Memory B cell (primary cell): ENCODE results near the gene NRXN3.

Experiments
- ATAC-seq: fragments of 150-1000 bp; cut with Tn5 transposase; 2 replicates; pipeline ENCODE4 v1.10.0; 2021; ENCODE audit warnings: low read depth, mild to moderate bottlenecking, moderate library complexity
- DNase-seq, 2 donors: peaks; one replicate each; pipeline ENCODE4 v3.0.0; 2022; ENCODE audit warnings: low spot score in 2 of 2
- H3K27ac Mint-ChIP-seq: one replicate; pipeline ENCODE4 v1.8.0; 2022; ENCODE audit warnings: mild to moderate bottlenecking, moderate library complexity, mixed read lengths
- H3K27me3 Mint-ChIP-seq: one replicate; pipeline ENCODE4 v1.8.0; 2022; ENCODE audit warnings: mixed read lengths
- H3K36me3 Mint-ChIP-seq: one replicate; pipeline ENCODE4 v1.8.0; 2022; ENCODE audit warnings: mild to moderate bottlenecking, mixed read lengths
- H3K4me1 Mint-ChIP-seq: one replicate; pipeline ENCODE4 v1.8.0; 2022; ENCODE audit warnings: mixed read lengths
- H3K4me3 Mint-ChIP-seq: one replicate; pipeline ENCODE4 v1.8.0; 2022; ENCODE audit warnings: mild to moderate bottlenecking, moderate library complexity, mixed read lengths
- H3K9me3 Mint-ChIP-seq: one replicate; pipeline ENCODE4 v1.8.0; 2022; ENCODE audit warnings: mixed read lengths

The NRXN3 gene

DNA sequence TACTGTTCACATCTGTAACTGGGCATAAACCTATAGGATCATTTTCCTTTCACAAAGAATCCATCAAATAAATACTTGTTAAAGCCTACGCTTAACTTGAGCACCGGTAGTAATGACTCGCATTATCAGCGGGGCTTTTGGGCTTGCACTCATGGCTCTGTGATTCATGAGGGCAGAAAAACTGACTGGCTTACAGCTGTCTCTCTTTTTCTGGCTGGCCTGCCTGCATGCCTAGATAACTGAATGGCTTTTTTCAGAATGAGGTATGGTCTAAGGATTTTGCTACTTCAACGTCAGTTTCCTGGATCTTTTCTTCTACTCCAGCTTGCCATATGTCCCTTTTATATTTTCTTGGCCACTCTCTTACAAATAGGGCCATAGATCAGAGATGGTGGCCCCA is 531.1 kb downstream of the NRXN3 start:
- DNase-seq (no peak), ATAC-seq (no peak)
- Mint-ChIP-seq H3K36me3 (no peaks in the 10 kb centered on the region), H3K9me3 (no peaks in the 10 kb centered on the region), H3K4me1 (no peaks in the 10 kb centered on the region), H3K27me3 (peaks cover 1% of the 10 kb centered on the region), H3K4me3 (no peak overlapping the region), H3K27ac (no peak overlapping the region)

DNA sequence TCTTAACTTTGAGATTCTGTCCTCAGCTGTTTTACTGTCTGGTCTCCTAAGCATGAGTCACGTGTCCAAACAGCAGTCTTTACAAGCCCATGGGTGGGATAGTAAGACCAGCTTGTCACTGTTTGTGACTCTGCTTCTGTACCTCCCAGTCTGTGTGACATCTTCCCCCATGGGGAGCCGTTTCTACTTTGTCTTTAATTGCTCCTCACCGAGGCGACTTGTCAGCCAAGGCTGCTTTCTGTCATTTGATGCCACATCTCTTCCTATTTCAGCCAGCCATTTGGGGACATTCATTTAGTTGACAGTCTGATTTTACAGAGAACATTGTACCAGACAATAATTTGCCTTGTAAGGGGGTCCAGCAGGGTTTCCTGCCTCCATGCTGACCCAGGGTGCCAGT is 534.8 kb downstream of the NRXN3 start:
- Mint-ChIP-seq H3K27me3 (peaks cover 3% of the 10 kb centered on the region), H3K36me3 (no peaks in the 10 kb centered on the region), H3K27ac (no peak overlapping the region), H3K4me3 (no peak overlapping the region), H3K9me3 (peaks cover 3% of the 10 kb centered on the region), H3K4me1 (no peaks in the 10 kb centered on the region)
- no peak for DNase-seq
- no peak for ATAC-seq

DNA sequence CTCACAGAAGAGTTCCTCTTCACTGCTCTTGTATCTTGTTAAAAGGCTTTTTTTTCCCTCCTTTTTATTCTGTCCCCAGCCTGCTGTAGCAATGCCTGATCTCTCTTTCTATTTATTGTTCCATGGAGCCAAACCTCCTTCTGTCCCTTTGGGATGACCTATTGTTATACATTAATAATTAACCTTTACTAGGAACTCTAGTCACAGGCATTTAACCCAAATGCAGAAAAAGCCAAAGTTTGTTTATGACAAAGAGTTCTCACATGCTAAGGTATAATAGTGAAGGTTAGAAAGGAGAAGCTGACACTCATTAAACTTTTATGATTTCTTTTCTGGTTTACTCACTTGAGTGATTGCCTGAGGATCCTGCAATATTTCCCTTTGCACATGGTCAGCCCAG is 535.8 kb downstream of the NRXN3 start:
- Mint-ChIP-seq H3K27ac (no peak overlapping the region), H3K4me3 (no peak overlapping the region), H3K9me3 (peaks cover 3% of the 10 kb centered on the region), H3K4me1 (no peaks in the 10 kb centered on the region), H3K36me3 (no peaks in the 10 kb centered on the region), H3K27me3 (peaks cover 3% of the 10 kb centered on the region)
- ATAC-seq (no peak), DNase-seq (no peak)

DNA sequence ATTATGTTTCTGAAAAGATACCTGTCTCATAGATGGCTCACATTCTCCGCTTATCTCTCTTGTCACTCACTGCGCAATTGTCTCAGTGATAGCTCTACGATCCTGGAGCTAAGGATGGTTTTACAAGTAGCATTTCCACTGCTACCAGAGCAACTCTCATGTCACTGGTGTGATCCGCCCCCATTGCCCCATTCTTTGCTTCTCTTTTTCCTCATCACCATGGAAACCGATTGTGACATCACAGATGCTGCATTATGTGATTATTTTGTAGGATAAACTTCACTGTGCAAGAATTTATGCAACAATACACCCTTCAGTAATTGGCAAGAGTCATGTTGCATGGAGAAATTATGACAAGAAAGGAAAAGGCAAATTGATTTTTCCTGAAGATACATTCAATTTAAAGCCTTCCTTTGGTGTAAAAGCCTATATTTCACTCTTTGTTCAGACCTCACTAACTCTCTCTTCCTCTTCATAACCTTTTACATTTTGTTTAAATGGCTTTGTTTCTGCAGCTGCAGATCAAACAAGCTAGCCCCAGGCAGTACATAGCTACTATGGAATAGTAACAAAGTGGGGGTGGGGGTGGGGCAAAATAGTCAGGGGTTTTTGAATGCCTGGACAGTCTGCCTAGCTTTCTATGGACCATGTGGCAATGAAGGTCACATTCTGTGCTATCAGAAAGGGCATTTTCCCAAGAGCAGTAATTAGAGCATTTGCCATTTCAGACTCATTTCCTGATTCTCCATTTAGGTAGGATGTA is 539.8 kb downstream of the NRXN3 start:
- H3K27ac Mint-ChIP-seq, result no peak overlapping the region
- peaks cover 4% of the 10 kb centered on the region for H3K27me3 Mint-ChIP-seq
- no peaks in the 10 kb centered on the region for H3K4me1 Mint-ChIP-seq
- ATAC-seq (no peak), DNase-seq (no peak)
- H3K36me3 Mint-ChIP-seq, result no peaks in the 10 kb centered on the region
- no peak overlapping the region for H3K4me3 Mint-ChIP-seq
- H3K9me3 Mint-ChIP-seq, result peaks cover 3% of the 10 kb centered on the region

DNA sequence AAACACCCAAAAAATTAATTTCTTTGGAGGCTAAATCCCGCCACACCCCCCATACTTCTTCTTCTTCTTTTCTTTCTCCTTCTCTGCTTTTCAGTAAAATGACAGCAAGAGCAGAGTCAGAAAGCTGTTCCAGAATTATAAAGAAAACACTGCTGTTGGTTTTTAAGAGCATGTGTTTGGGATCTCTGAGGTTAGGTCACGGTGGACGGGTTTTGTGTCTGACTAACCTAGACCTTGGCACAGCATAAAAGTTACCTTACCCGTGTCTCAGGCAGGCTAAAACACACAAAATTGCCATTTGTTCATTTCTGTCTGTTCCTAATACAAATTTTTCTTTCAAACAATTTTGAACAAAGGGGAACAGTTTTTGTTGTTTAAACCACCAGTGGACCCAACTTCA is 540.8 kb downstream of the NRXN3 start:
- Mint-ChIP-seq H3K27ac (no peak overlapping the region), H3K4me3 (no peak overlapping the region), H3K27me3 (peaks cover 4% of the 10 kb centered on the region), H3K36me3 (no peaks in the 10 kb centered on the region), H3K9me3 (peaks cover 3% of the 10 kb centered on the region), H3K4me1 (no peaks in the 10 kb centered on the region)
- no peak for DNase-seq
- ATAC-seq, result no peak

DNA sequence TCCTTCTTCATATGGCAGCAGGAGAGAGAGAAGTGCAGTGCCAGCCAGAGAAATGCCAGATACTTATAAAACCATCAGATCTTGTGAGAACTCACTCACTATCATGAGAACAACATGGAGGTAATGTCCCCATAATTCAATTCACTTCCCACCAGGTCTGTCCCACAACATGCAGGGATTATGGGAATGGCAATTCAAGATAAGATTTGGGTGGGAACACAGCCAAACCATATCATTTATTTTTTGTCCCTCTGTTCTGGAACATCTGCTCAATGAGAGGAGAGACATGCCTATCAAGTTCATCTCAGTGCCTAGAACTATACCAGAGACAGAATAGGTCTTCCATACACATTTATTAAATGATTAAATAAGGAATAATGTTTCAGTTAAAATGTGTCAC is 543.5 kb downstream of the NRXN3 start:
- no peaks in the 10 kb centered on the region for H3K4me1 Mint-ChIP-seq
- peaks cover 3% of the 10 kb centered on the region for H3K9me3 Mint-ChIP-seq
- no peaks in the 10 kb centered on the region for H3K36me3 Mint-ChIP-seq
- no peak overlapping the region for H3K27ac Mint-ChIP-seq
- no peak overlapping the region for H3K4me3 Mint-ChIP-seq
- H3K27me3 Mint-ChIP-seq, result peaks cover 4% of the 10 kb centered on the region
- DNase-seq (no peak), ATAC-seq (no peak)

DNA sequence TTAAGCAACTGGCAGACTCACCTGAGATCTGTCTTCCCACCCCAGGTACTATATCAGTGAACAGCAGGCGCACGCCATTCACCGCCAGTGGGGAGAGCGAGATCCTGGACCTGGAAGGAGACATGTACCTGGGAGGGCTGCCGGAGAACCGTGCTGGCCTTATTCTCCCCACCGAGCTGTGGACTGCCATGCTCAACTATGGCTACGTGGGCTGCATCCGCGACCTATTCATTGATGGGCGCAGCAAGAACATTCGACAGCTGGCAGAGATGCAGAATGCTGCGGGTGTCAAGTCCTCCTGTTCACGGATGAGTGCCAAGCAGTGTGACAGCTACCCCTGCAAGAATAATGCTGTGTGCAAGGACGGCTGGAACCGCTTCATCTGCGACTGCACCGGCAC is 544.5 kb downstream of the NRXN3 start:
- Mint-ChIP-seq H3K36me3 (no peaks in the 10 kb centered on the region), H3K27me3 (peaks cover 3% of the 10 kb centered on the region), H3K9me3 (peaks cover 2% of the 10 kb centered on the region), H3K27ac (no peak overlapping the region), H3K4me1 (no peaks in the 10 kb centered on the region), H3K4me3 (no peak overlapping the region)
- DNase-seq (no peak), ATAC-seq (no peak)

DNA sequence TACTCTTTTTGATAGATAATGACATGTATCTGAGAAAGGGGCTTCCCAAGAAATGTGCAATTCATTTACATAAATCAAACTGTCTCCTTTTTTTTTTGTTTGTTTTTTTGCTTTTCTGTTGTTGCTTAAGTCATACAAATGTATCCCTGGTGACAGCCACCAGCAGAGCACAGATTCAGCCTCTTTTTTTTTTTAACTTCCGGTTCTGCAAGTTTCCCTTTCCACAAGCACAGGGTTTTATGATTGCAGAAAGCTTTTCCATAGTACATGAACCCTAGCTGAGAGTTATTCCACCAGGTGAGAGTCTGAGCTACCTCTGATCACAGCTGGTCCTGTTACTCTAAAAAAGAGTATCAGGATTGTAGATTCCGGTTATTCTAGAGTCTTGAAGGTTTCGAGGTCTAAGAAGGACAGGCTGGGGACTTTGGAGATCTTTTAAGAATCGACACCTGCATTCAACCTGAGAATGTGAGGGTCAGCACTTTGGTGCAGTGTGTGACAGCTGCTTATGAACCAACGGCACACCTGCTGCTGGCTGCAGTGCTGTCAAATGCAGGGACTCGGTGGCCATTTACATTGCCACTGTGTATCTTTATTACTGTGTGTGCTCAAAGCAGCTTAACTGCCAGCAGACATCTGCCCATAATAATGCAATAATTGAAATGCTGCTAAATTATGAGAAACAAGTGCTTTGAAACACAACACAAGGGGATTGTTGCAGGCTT is 551.7 kb downstream of the NRXN3 start:
- H3K27me3 Mint-ChIP-seq, result no peaks in the 10 kb centered on the region
- H3K27ac Mint-ChIP-seq, result no peak overlapping the region
- H3K4me3 Mint-ChIP-seq, result no peak overlapping the region

DNA sequence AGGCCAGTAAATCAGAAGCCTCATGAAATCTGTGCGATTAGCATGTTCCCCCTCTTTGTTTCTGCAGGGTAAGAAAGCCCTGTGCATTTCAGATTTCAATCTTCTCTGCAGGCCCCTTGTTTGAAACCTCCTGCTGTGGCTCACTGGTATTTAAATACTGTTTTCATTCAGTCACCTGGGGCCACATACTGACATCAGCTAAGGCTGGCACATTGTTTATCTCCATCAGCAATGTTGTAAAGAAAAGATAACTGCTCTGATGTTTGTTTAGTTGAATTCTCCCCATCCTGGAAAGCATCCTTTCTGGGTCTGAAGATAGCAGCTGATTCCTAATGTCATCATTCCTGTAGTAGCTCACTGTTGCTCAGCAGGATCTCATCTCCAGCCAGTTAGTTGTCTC is 554.9 kb downstream of the NRXN3 start:
- Mint-ChIP-seq H3K9me3 (no peaks in the 10 kb centered on the region), H3K27me3 (no peaks in the 10 kb centered on the region), H3K4me3 (no peak overlapping the region), H3K27ac (no peak overlapping the region), H3K4me1 (no peaks in the 10 kb centered on the region), H3K36me3 (no peaks in the 10 kb centered on the region)
- ATAC-seq (no peak), DNase-seq (no peak)

More for the DNA sequence above, 551.7 kb downstream of the NRXN3 start:
- no peaks in the 10 kb centered on the region for H3K36me3 Mint-ChIP-seq
- no peaks in the 10 kb centered on the region for H3K9me3 Mint-ChIP-seq
- H3K4me1 Mint-ChIP-seq, result no peaks in the 10 kb centered on the region
- DNase-seq, result no peak
- no peak for ATAC-seq

DNA sequence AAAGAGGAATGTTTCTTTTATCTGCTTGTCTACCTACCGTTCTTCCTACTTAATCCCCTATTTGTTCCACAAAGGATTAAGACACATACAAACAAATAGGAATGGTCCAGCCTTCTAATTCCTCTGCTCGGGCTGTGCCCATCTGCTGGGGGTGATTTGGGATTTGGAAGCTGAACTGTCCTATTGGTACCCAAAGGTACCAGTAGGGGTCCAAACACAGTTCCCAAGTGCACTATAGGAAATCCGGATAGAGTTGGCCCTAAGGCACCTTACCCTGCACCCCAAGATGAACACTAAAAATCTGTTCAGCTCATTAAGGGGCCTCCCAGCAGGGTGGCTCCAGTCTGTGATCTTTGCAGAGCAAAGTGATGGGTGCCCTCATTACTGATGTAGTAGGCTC is 566.9 kb downstream of the NRXN3 start:
- no peaks in the 10 kb centered on the region for H3K4me1 Mint-ChIP-seq
- no peaks in the 10 kb centered on the region for H3K9me3 Mint-ChIP-seq
- no peak for DNase-seq
- no peak overlapping the region for H3K4me3 Mint-ChIP-seq
- no peak for ATAC-seq
- no peaks in the 10 kb centered on the region for H3K36me3 Mint-ChIP-seq
- no peaks in the 10 kb centered on the region for H3K27me3 Mint-ChIP-seq
- no peak overlapping the region for H3K27ac Mint-ChIP-seq

DNA sequence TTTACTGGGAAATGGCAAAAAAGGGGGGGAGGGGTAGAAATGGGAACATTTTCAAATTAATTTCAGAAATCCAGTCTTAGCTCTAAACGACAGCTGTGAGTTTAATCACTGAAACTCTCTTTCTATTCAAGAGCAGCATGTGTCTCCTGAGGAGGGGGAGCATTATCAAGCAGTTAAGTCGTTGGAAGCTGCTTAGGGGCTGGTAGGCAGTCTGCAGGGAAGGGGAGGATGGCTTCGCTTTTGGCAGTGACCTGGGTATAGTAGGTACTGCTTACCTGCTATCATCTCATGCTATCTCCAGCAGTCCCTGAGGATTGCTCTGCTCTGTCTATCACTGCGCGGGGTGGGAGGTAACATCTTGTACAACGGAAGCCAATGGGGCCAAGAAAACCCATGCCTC is 567.4 kb downstream of the NRXN3 start:
- no peak for ATAC-seq
- no peak for DNase-seq
- no peak overlapping the region for H3K27ac Mint-ChIP-seq
- H3K27me3 Mint-ChIP-seq, result no peaks in the 10 kb centered on the region
- no peaks in the 10 kb centered on the region for H3K36me3 Mint-ChIP-seq
- no peaks in the 10 kb centered on the region for H3K9me3 Mint-ChIP-seq
- H3K4me3 Mint-ChIP-seq, result no peak overlapping the region
- no peaks in the 10 kb centered on the region for H3K4me1 Mint-ChIP-seq

DNA sequence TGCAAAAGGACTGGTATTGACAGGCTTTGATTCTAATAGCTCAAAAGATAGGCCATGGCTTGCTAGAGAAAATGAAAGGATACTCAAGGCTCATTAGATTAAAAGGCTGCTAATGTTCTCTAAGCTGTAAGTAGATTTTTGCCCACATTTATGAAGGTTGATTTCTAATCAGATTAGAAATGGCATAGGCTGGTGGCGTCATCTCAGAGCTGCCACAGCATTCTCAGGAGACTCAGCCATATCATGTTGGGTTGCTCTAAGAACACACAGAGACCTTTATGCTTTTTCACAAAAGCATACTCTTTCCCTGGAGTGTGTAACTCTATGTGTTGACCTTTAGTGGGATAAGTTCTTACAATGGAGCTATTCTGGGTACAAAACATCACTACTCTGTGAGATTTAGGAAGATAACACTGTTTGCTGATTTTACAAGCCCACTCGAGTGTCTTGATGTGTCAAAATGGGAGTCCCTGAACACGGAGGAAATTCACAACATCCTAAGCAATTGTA is 576.0 kb downstream of the NRXN3 start:
- Mint-ChIP-seq H3K36me3 (no peaks in the 10 kb centered on the region), H3K4me1 (peaks cover 3% of the 10 kb centered on the region), H3K9me3 (peaks cover 1% of the 10 kb centered on the region), H3K4me3 (no peak overlapping the region), H3K27me3 (no peaks in the 10 kb centered on the region), H3K27ac (no peak overlapping the region)
- DNase-seq, result no peak
- no peak for ATAC-seq

DNA sequence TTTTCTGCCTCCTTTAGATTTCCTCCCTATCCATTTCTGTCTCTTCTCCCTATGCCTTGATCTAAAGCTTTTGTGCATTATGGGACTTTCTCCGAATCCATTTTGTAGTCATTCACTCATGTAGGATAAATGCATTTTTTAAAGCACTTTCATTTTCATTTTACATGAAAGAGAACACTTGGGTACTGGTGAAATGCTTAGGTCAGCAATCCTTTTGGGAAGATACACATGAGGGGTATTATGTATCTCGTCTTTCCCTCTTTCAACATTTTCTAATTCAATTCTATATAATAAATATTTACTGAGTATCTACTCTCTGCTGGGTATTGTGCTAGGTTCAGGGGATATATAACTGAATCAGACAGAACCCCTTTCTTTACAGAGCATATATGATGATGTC is 577.6 kb downstream of the NRXN3 start:
- Mint-ChIP-seq H3K27me3 (peaks cover 4% of the 10 kb centered on the region), H3K36me3 (no peaks in the 10 kb centered on the region), H3K27ac (no peak overlapping the region), H3K4me3 (no peak overlapping the region), H3K9me3 (peaks cover 1% of the 10 kb centered on the region), H3K4me1 (peaks cover 6% of the 10 kb centered on the region)
- no peak for DNase-seq
- no peak for ATAC-seq

DNA sequence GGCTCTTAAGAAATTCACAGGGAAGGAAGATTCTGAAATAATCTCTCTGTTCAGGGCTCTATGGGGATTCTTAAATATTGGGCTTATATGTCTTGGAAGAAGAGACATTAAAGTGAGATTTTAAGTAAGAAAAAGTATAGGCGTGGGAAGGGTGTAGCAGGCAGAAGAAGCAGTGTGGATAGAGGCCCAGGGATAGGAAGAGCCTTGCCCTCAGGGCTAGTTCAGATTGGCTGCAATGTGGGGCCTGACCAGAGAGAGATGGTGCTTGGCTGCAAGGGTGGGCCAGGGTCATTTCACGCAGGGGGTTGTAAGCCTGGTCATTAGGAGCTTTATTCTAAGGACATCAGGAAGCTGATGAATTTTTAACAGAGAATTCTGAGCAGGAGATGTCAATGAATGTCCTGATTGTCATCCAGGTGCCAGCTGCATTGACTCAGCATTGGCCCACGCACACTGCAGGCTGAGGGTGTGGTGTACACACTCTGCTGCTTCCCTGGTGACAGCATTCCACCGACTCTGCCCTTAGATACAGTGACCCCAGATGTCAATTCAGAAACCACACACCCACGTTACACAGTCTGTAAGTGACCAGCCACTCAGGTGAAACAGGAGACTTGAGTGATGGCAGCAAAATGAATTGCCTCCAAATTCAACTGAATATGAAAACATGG is 582.5 kb downstream of the NRXN3 start:
- Mint-ChIP-seq H3K4me3 (no peak overlapping the region), H3K36me3 (no peaks in the 10 kb centered on the region), H3K27me3 (peaks cover 4% of the 10 kb centered on the region), H3K9me3 (peaks cover 1% of the 10 kb centered on the region), H3K27ac (no peak overlapping the region), H3K4me1 (peaks cover 4% of the 10 kb centered on the region)
- no peak for ATAC-seq
- DNase-seq, result no peak
